Mesothelial cell of epicardium (in vitro differentiated cells): ENCODE measurements around the gene ZDHHC19. TPM values are rescaled to one million over a fixed set of nuclear protein-coding genes. Genes with fewer than 3 reads are reported as not detected.
"Not testable (repeated sequence)": the region's sequence is repeated elsewhere in the genome, so short reads cannot be mapped to it uniquely, and the experiment has no call there.

Source experiments
- DNase-seq, 2 experiments: peaks; one replicate each; pipeline ENCODE4 v3.0.0; 2021; ENCODE audit warnings: low spot score in 2 of 2; ENCODE audit not compliant: unreplicated experiment in 2 of 2
- H3K27ac Mint-ChIP-seq: 2 replicates; pipeline ENCODE4 v1.8.0; 2021; ENCODE audit warnings: mixed read lengths
- H3K27me3 Mint-ChIP-seq: 2 replicates; pipeline ENCODE4 v1.8.0; 2021; ENCODE audit warnings: low read depth, mixed read lengths
- H3K36me3 Mint-ChIP-seq: 2 replicates; pipeline ENCODE4 v1.8.0; 2021; ENCODE audit warnings: mixed read lengths
- H3K4me1 Mint-ChIP-seq: 2 replicates; pipeline ENCODE4 v1.8.0; 2021; ENCODE audit warnings: mixed read lengths
- H3K4me3 Mint-ChIP-seq: 2 replicates; pipeline ENCODE4 v1.8.0; 2021; ENCODE audit warnings: mild to moderate bottlenecking, moderate library complexity, mixed read lengths
- H3K9me3 Mint-ChIP-seq: 2 replicates; pipeline ENCODE4 v1.8.0; 2021; ENCODE audit warnings: mixed read lengths
- CTCF ChIP-seq: fragments of 200-600 bp; sonication (generic); IDR thresholded peaks from one replicate; pipeline ENCODE4 v1.5.0; 2021; ENCODE audit warnings: antibody characterized with exemption; ENCODE audit not compliant: unreplicated experiment
- total RNA-seq: library from RNA; stranded (reverse); gene quantifications from 3 replicates; pipeline ENCODE4 v1.2.1, GENCODE V29; 2021

The ZDHHC19 gene
- total RNA-seq, 1 donor from 2014 or later = 0.34 TPM

DNA sequence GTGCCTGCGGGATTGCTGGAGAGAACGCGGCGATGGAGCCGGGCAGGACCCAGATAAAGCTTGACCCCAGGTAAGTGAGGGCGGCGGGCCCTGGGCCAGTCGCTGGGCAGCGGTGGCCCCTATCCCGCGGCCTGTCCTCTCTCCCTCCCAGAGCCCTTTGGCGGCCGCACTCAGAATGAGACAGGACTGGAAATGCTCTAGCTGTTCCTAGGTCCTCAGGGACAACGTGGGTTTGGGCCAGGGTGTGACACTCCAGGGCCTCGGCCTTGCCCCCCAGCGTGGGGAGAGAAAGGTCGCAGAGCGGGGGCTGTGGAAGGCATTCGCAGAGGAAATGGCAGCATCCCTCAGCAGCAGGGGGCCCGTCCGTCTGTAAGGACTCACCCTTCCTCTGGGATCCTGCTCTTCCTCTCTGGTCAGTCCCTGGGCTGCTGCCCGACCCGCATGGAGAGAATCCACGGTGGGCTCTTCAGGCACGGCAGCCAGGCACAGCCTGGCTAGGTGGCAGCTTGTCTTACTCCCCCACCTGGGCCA, 5.5 kb upstream of the ZDHHC19 start:
- no peak overlapping the region for H3K27ac Mint-ChIP-seq
- no peak for TF ChIP-seq CTCF
- peaks cover 17% of the 10 kb centered on the region for H3K4me1 Mint-ChIP-seq
- H3K9me3 Mint-ChIP-seq = no peaks in the 10 kb centered on the region
- no peak overlapping the region for H3K4me3 Mint-ChIP-seq
- peaks cover 11% of the 10 kb centered on the region for H3K27me3 Mint-ChIP-seq
- DNase-seq = no peak
- no peaks in the 10 kb centered on the region for H3K36me3 Mint-ChIP-seq

- Mint-ChIP-seq H3K27ac (no peak within 1 kb of the TSS), H3K9me3 (no peaks in the 10 kb centered on the region), H3K4me1 (peaks cover 17% of the 10 kb centered on the region), H3K36me3 (no peaks in the 10 kb centered on the region), H3K4me3 (no peak within 1 kb of the TSS), H3K27me3 (peaks cover 11% of the 10 kb centered on the region)
- TF ChIP-seq CTCF = no peak
- no peak for DNase-seq
Observed at GRCh38 chr3:196216089-196216564, 4.9 kb upstream of the ZDHHC19 start, which contains the start of gene SLC51A. SLC51A (plus strand) TSS chr3:196216534; CDS start chr3:196216713, 179 bp downstream.

- no peak for DNase-seq
- TF ChIP-seq CTCF = no peak
- H3K27ac Mint-ChIP-seq = no peak overlapping the region
- peaks cover 17% of the 10 kb centered on the region for H3K4me1 Mint-ChIP-seq
- H3K9me3 Mint-ChIP-seq = no peaks in the 10 kb centered on the region
- peaks cover 11% of the 10 kb centered on the region for H3K27me3 Mint-ChIP-seq
- no peaks in the 10 kb centered on the region for H3K36me3 Mint-ChIP-seq
- no peak overlapping the region for H3K4me3 Mint-ChIP-seq
Observed at GRCh38 chr3:196215493-196216020, 4.4 kb upstream of the ZDHHC19 start.

GRCh38 chr3:196214783-196215441, 3.7 kb upstream of the ZDHHC19 start:
- Mint-ChIP-seq H3K36me3 (no peaks in the 10 kb centered on the region), H3K4me3 (no peak overlapping the region), H3K27ac (no peak overlapping the region), H3K4me1 (peaks cover 17% of the 10 kb centered on the region), H3K27me3 (peaks cover 11% of the 10 kb centered on the region), H3K9me3 (no peaks in the 10 kb centered on the region)
- no peak for DNase-seq
- no peak for TF ChIP-seq CTCF

DNA sequence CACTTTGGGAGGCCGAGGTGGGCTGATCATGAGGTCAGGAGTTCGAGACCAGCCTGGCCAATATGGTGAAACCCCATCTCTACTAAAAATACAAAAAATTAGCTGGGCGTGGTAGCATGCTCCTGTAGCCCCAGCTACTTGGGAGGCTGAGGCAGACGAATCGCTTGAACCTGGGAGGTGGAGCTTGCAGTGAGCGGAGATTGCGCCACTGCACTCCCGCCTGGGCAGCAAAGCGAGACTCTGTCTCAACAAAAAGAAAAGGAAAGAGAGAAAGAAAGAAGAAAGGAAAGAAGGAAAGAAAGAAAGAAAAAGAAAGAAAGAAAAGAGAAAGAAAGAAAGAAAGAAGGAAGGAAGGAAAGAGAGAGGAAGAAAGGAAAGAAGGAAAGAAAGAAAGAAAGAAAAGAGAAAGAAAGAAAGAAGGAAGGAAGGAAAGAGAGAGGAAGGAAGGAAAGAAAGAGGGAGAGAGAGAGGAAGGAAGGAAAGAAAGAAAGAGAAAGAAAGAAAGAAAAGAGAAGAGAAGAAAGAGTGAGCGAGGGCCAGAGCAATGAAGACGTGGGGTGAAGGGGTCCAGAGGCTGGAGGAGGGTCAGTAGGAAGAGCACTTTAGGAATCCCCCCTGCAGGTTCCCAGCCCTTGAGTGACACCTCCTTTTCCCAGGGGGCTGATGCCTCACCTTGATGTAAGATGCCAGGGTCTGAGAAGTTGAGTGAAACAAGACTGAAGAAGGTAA, 1.1 kb downstream of the ZDHHC19 start:
- H3K4me3 Mint-ChIP-seq, H3K36me3 Mint-ChIP-seq, DNase-seq, H3K4me1 Mint-ChIP-seq, H3K27ac Mint-ChIP-seq, H3K9me3 Mint-ChIP-seq: not testable (repeated sequence)
- peaks cover 22% of the 10 kb centered on the region for H3K27me3 Mint-ChIP-seq
